Stimulated activated CD4-positive, alpha-beta T cell treated with anti-CD3 and anti-CD28 coated beads, TNF-alpha, amount 100 ng/mL, for 1 hour (primary cell): ENCODE measurements around the gene KRT1.
A peak's percentile ranks its signal among the peaks of the same experiment; 100 is the strongest.

Experiments used
- DNase-seq, 3 donors: peaks; one replicate each; pipeline ENCODE4 v3.0.0-alpha.2; 2020; ENCODE audit warnings: low read depth in 3 of 3, low spot score in 1 of 3

KRT1 gene

DNA sequence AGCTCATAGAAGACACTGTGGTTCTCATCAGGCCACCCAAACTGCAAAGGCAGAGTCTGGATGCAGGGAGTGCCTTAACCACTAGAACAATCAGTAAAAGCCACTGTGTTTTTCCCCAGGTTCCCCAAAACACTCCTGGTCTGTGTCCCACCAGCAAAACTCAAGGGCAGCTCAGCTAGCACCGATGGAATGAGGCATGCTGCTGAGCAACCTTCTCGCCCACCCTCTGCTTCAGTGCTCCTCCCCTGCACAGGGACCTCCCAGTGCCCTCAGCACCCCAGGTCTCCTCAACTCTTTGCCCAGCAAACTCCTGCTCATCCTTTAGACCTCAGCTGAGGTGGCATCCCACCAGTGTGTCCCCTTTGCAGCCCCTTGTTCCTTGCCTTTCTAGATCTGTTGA, 19.2 kb upstream of the KRT1 start:
- DNase-seq = no peak

DNA sequence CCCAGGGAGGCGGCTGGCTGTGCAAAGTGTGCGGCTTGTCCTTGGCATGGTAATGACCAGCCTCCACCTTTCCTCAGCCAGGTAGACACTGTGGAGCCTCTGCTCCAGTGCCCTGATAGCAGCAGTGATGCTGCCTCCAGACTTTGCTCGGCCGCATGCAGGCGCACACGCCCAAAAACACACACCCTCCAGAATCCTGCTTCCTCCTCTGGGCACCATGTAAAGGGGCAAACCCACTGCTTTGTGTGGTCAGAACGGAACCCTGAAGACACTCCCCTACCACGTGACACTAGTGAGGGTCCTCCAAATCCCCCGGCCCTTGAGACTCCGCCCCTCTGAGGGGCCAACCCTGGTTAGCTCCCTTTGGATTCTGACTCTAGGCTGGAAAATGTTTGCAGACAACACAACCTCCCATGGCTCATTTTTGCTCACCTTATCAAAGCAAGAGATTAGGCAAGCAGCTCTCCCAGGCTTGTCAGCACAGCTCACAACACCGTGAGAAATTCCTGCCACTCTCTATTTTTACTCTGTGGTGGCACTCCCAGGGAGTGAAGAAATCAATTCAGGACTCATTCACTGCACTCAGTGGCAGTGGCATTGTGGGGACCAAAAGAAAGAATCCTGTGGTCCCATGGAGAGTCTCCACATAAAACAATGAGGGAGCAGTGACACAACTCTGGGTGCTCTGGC, 18.6 kb upstream of the KRT1 start:
- no peak for DNase-seq

DNA sequence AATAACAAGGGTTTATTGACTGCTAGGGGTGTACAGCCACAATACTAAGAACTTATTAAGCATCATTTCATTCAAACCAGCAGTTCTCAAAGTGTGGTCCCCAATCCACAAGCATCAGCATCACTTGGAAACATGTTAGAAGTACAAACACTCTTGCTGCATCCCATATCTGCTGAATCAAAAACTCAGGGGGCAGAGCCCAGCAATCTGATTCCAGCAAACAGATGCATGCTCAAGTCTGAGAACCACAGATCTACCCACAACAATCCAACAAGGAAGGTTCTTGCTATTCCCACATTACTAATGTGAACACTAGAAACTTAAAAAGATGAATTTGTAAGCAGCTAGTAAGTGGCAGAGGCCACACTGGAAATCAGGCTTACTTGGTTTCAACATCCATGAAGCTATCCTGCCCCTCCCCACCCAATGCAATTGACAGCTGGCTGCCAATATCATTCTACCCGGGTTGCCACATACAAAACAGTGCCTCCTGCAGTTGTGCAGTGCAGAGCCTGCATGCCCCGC, 16.9 kb upstream of the KRT1 start:
- DNase-seq = no peak

DNA sequence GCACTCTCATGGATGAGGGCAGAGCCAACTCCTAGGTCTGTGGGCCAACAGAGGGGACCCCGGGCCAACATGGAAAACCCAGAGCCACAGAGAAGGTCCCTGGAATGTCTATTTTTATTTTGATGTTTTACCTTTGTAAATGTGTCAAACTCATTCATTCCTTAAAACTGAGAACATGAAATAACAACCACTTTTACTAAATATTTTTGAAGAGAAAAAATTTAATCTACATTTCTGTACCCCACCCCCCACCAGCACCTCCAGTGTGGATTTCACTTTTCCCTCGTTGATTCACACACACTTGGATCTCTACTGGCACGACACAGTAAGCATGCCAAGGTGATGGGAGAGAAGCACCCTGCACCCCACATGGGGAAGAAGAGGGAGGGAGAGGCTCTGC, 16.4 kb upstream of the KRT1 start:
- no peak for DNase-seq

DNA sequence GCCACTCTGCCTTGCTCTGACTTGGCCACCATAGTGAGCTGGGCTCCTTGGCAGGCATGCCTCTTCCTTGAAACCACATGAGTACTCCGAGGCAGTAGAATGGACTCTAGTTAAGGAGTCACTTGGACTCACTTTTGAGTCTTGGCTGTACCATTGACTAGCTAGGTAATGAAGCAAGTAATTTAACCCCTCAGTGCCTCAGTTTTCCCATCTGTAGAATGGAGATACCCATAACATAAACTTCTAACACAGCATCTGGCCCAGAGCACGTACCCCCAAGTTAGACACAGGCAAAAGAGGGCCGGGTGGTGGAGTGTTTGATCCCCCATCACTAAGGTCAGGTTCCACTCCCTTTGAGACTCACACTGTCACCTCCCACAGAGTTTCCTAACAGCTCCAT, 14.8 kb upstream of the KRT1 start:
- DNase-seq = no peak

DNA sequence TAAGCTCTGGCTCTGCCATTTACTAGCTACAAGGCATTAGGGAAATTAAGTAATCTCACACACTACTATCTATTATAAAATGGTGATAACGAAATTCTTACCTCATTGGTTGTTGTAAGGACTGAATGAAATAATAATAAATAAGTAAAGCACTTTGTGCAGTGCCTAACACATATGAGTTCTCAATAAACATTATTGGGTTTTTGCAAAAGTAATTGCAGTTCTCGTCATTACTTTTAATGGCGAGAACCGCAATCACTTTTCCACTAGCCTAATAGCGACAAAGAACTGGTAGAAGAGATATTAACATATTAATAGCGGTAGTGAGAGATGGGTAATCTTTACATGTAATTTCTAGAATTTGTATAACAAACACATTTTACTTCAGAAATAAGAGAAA, 13.9 kb upstream of the KRT1 start:
- no peak for DNase-seq

DNA sequence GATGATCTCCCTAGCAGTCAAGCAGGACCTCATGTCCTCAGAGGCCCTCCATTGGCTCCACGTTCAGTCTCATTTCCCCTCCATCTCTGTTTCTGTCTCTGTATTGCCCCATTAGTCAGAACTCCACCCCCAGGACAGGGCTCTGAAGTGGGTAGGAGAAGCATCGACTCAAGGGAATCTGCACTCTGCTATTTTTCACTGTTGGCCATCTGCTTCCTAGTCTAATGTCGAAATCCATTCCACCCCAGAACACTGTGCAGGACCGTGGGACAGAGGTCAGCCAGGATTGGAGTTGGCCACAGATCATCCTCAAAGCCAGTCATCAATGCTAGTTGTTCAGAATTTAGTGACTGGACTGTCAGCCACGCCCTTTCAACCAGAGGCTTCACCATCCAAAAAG, 13.1 kb upstream of the KRT1 start:
- DNase-seq = no peak

DNA sequence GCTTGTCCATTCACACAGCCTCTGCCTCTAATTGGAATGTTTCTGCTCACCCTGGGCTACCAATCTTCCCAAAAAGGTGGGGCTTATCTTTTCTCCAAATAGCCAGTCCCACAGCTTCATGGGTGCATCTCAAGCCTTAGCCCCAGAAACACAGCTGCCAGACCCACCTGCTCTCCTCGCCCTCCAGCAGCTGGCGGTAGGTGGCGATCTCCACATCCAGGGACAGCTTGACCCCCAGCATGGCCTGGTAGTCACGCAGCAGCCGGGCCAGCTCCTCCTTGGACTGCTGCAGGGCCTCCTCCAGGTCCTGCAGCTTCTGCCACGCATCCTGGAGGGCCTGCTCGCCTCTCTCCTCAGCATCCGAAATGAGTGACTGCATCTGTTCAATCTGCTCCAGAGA, 12.0 kb upstream of the KRT1 start:
- DNase-seq = no peak

DNA sequence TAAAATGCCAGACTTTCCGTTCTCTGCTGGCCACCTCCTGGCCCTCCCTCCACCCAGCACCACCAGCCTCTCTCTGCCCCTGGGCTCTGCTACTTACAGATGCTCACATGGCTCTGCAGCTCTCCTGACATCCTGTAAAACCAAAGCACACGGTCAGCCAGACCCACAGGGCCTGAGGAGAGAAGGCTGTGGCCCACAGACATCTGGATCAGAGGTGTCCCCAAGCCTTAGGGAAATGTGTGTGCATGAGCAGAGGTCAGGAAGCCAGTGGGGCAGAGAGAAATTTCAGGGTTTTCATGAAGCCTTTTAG, 11.6 kb upstream of the KRT1 start:
- no peak for DNase-seq

DNA sequence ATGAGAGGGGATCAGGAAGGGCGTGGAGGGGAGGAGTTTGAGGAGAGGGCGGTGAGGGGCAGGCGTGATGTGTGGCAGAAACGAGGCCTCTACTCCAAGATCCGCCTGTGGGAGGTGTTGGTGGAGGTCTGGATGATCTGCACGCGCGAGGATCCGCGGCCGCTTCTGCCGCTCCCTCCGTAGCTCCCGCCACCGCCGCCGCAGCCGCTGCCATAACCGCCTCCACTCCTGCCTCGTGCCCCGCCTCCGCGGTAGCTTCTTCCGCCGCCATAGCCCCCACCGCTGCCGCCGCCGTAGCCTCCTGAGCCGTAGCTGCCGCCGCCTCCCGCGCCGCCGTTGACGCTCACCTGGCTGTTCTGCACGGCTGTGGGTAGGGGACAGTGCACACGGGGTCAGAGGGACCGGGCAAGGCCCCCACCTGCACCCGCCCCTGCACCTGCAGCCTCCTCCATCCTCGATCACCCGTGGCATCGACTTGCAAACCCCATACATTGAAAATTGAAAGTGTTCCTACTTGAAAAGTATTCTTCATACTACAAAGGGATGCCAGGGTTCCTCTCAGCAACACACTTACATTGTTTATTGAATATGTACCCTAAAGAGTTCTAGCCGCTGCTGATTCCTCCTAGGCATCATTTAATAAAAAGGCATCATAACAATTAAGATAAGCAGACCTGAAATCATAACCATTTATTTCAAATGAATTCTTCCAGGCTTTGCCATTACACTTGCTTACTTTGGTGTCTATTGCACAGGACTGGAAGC, 11.1 kb upstream of the KRT1 start:
- DNase-seq = peak; percentile 8 to 25 (median 20)

DNA sequence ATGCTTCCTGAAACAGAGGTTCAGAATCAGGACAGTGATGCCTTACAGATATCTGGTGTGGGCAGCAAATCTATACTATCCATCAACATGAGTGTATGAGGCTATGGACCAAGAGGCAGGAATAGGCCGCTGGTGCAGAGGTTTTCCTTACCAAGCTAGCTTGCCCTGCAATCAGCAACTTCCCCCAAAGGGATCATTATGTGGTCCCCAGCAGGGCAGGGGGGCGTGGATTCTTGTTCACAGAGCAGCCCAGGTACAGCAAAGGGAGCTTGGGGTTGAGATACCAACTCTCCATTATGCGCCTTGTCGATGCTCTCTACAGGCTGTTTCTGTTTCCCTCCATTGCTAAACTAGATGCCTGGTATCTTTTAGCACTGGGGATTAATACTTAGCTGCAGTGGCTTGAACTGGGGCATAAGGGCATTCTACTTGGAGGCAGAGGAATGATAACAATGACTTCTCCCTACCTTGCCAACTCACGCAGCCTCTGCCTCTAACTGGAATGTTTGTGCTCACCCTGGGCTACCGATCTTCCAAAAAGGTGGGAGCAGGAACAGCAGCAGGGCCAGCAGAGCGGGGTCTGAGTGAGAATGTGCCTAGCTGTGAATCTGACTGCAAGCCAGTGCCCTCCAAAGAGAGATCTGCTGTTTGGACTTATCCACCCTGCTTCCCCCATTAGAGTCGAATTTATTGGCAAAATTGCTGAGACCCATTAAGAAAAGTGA, 10.3 kb upstream of the KRT1 start:
- no peak for DNase-seq

DNA sequence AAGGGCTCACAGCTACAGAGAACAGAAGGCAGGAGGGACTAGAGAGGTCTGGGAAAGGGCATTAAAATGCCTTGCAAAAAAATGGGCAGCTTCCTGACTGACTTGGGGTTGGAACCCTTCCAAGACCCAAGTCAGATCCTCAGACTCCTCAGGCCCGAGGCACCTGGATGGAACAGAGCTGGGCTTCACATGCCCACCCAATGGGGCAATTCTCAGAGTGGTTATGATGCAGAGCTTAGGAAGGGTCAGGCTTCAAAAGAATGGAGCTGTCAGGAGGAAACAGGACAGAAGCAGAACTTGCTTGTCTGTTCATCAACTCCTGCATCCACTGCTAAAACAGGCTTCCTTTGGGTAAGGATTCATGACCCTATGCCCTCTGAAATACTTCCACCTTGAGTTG, 9.7 kb upstream of the KRT1 start:
- no peak for DNase-seq

DNA sequence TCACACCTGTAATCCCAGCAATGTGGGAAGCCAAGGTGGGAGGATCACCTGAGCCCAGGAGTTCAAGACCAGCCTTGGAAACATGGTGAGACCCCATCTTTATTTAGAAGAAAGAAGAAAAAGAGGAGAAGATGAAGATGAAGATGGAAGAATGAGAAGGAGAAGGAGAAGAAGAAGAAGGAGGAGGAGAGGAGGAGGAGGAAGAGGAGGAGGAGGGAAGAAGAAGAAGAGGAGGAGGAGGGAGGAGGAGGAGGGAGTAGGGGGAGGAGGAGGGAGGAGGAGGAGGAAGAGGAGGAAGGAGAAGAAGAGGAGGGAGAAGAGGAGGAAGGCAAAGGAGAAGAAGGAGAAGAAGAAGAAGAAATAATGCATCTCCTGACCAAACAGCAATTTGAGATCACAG, 9.0 kb upstream of the KRT1 start:
- DNase-seq = no peak

DNA sequence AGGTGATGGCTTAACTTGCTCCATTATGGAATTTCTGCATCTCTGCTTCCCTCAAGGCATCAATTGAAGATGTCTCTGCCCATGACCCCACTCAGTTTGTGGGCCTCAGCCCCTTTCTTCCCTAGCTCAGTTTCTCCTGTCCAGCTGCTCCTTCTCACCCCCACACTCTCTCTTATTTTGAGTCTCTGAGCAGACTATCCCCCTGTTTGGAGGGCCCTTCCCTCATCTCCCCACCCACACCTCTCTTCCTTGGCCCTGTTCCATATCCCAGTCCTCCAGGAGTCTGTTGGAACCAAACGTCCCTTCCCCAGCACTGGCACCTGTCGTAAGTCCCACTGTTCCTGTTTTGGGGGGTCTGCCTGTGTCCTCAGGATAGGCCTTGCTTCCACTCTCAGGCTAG, 8.3 kb upstream of the KRT1 start:
- DNase-seq = no peak

DNA sequence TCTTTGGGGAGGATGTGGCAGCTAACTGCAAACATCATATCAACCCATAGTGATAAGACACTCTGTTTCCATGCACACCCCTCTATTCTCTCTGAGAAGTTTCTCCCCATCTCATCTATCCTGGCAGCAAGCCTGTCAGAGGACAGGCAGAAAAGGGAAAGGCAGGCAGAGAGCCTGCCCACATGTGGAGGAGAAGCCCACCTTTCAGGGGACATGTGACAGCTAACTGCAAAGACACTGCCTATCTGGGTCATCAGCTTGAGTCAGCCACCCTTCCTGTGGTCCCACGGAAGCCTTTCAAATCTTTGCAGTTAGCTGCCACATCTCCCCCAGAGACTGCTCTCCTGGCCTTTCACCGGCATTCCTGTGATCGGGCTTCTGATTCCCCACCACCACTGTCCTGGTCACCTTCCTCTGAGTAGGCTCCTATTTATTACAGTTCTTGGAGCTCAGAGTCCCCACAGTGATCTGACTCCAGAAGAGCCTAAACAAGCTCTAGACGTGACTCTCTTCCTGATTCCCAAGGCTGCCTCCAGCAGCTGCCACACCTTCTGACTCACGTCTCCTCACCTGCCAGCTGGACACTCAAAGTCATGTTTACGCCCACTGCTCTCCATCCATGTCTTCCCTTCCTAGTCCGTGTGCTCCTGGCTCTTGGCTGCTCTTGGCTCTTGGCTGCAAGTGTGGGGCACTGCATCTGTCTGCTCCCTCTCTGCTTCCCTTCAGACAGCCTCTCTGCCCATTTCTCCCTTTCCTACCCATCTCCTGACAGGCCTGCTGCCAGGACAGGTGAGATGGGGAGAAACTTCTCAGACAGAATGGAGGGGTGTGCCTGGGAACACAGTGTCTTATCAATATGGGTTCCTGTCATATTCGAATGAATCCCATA, 7.5 kb upstream of the KRT1 start:
- no peak for DNase-seq

DNA sequence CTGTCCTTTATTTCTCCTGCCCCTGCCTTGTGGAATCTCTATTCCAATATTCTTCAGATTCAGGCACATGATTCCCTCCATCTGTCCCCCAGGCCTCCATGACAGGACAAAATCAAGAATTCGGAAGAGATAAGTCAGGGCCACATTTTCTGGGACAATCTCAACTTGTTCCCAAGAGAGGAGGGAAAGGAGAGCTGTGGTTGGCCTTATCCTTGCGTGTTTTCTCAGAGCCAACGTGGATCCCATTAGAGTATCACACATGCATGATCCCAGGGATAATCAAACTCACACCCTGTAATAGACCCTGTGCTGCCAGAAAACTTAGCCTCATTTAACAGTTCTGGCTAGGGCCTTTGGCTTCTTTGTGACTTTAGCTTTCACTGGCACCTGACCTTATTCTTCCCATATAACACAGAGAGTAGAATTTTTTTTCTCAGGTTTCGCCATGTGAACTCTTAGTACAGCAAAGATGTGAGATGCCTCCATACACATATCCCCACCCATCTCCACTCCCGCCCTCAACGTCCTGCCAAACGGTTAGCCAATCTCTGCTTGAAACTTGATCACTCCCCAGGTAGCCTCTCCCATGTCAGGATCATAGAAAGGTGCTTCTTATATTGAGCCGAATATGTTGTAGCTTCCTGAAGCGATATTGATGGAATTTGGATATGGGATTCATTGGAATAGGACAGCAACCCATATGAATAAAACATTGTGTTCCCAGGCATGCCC, 6.7 kb upstream of the KRT1 start:
- DNase-seq = no peak

DNA sequence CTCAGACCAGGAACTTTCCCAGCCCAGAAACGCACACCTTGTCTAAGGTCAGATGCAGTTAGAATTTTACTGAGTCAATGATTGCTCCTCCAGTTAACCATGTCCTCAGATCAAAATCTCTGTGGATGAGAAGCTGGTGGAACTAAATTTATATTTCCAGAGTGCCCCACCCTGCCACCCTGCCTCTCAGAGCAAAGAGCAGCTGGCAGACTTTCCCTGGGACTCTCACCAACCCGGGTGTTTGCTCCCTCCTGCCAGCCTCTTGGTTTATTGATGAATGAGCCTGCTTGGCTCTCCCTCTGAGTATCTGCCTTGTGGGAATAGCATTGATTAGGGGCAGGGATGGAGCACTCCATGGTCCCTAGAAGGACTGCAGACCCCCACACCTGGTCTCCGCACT, 5.9 kb upstream of the KRT1 start:
- no peak for DNase-seq

DNA sequence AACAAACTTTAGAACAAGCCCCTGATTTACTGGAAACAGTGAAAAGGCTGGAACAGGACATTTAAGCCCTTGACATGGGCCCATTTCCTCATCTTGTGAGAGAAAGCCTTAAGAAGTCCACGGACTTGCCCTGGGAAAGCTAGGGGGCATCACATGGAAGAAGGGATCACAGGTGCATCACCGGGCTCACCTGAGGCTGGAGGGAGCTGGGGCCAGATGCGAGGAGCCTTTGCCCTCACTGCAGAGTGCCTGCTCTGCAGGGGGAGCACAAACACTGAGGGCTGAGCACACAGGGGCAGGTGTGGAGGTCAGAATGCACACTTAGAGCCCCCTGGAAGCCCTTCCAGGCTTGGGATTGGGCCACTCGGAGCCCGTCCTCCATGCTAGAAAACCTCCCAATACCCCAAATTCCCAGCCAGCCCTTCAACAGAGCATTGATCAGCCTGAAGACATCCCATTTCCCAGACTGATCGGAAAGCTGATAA, 5.2 kb upstream of the KRT1 start:
- DNase-seq = no peak

DNA sequence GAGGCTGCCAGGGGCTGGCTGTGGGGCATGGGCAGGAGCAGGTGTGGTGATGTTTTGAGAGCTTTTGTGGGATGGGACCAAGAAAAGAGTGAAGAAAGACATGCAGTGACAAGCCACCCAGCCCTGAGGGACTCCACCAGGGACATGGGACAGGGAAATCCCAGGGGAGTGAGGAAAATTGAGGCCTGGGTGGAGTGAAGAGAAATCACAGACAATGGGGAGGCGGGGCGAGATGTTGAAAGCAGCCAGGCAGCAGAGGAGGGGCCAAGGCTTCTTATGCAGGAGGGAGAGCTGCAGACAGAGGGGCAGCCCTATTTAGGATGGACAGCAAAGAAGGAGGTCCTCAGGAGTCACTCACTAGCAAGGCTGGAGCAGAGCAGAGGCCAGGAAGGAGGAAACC, 4.2 kb upstream of the KRT1 start:
- no peak for DNase-seq

DNA sequence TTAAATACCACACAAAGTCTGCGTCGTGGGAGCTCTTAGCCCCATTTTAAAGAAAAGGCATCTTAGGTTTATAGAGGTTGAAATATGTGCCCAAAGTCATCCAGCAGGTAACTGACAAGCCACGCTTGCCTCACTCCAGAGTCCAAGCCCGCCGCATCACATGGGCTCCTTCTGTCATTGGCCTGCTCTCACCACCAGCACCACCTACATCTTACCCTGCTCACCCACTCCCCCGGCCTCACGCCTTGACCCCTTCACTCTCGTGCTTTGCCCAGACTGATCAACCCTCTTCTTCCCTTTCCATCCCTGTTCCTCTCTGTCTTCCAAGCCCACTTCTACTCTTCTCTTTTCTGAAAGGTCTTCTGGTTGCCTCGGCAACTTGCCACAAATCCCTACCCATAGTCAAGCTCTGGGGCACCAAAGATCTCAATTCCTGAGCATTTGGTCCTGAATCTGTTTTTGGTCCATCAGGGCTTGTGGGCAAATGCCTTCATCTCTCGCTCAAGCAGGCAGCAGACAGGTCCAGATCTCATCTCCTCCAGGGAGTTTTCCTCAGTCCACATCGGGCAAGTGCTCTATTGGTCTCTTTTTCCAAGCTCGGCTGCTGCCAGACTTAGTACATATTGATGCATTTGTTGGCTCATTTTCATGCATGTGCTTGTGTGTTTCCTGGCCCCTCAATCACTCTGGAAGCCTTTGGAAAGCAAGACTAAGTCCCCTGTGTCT, 3.5 kb upstream of the KRT1 start:
- DNase-seq = no peak
